NCI-H2227 (cell line): ENCODE results near the gene SREBF1.

Experiments
- DNase-seq: peaks from one replicate; lab custom pipeline; 2025; ENCODE audit not compliant: unreplicated experiment; lab: John Stamatoyannopoulos, UW

The SREBF1 gene

DNA sequence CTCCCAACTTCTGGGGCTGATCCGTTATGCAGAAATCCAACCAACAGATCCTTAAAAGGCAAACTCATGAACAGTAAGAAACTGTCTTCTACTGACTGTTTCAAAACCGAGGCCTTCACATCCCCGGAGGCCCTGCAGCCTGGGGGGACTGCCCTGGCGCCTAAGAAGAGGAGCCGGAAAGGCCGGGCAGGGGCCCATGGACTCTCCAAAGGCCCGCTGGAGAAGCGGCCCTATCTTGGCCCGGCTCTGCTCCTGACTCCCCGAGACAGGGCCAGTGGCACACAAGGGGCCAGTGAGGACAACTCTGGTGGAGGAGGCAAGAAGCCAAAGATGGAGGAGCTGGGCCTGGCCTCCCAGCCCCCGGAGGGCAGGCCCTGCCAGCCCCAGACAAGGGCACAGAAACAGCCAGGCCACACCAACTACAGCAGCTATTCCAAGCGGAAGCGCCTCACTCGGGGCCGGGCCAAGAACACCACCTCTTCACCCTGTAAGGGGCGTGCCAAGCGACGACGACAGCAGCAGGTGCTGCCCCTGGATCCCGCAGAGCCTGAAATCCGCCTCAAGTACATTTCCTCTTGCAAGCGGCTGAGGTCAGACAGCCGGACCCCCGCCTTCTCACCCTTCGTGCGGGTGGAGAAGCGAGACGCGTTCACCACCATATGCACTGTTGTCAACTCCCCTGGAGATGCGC, 39.5 kb downstream of the SREBF1 start:
- DNase-seq: no peak

DNA sequence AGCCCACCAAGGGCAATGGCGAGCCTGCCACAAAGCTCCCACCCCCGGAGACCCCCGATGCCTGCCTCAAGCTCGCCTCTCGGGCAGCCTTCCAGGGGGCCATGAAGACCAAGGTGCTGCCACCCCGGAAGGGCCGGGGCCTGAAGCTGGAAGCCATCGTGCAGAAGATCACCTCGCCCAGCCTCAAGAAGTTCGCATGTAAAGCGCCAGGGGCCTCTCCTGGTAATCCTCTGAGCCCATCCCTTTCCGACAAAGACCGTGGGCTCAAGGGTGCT, 40.1 kb downstream of the SREBF1 start:
- no peak for DNase-seq

GRCh38 chr17:17795946-17796786, 40.6 kb downstream of the SREBF1 start:
- DNase-seq: no peak

DNA sequence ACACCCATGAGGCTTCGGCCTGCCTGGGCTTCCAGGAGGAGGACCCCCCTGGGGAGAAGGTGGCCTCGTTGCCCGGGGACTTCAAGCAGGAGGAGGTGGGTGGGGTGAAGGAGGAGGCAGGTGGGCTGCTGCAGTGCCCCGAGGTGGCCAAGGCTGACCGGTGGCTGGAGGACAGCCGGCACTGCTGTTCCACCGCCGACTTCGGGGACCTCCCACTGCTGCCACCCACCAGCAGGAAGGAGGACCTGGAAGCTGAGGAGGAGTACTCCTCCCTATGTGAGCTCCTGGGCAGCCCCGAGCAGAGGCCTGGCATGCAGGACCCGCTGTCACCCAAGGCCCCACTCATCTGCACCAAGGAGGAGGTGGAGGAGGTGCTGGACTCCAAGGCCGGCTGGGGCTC, 41.5 kb downstream of the SREBF1 start:
- DNase-seq: no peak

DNA sequence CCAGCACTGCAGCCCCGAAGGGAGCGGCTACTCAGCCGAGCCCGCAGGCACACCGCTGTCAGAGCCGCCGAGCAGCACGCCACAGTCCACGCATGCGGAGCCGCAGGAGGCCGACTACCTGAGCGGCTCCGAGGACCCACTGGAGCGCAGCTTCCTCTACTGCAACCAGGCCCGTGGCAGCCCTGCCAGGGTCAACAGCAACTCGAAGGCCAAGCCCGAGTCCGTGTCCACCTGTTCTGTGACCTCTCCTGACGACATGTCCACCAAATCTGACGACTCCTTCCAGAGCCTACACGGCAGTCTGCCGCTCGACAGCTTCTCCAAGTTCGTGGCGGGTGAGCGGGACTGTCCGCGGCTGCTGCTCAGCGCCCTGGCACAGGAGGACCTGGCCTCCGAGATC, 42.4 kb downstream of the SREBF1 start:
- DNase-seq: no peak

DNA sequence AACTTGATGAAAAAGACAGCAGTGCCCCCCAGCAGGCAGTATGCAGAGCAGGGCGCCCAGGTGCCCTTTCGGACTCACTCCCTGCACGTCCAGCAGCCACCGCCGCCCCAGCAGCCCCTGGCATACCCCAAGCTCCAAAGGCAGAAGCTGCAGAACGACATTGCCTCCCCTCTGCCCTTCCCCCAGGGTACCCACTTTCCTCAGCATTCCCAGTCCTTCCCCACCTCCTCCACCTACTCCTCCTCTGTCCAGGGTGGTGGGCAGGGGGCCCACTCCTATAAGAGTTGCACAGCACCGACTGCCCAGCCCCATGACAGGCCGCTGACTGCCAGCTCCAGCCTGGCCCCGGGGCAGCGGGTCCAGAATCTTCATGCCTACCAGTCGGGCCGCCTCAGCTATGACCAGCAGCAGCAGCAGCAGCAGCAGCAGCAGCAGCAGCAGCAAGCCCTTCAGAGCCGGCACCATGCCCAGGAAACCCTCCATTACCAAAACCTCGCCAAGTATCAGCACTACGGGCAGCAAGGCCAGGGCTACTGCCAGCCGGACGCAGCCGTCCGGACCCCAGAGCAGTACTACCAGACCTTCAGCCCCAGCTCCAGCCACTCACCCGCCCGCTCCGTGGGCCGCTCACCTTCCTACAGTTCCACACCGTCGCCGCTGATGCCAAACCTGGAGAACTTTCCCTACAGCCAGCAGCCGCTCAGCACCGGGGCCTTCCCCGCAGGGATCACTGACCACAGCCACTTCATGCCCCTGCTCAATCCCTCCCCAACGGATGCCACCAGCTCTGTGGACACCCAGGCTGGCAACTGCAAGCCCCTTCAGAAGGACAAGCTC, 43.2 kb downstream of the SREBF1 start:
- no peak for DNase-seq

DNA sequence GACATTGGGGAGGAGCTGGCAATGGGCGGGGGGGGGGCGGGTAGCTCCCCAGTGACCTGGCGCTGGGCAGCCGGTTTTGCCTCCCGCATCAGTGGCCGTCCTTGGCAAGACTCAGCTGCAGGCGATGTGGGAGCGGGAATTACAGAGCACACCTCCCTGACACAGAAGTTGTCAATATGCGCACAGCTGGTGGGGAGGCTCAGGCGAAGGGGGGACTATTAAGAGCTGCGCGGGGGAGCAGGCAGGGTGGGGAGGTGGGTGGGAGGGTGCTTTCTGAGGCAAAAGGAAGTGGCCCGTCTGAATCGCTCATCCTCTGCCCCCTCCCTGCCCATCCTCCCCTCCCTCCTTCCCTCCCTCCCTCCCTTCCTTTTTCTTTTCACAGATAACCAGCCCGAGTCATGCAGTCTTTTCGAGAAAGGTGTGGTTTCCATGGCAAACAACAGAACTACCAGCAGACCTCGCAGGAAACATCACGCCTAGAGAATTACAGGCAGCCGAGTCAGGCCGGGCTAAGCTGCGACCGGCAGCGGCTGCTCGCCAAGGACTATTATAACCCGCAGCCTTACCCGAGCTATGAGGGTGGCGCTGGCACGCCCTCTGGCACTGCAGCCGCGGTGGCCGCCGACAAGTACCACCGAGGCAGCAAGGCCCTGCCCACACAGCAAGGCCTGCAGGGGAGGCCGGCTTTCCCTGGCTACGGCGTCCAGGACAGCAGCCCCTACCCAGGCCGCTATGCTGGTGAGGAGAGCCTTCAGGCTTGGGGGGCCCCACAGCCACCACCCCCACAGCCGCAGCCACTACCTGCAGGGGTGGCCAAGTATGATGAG, 44.0 kb downstream of the SREBF1 start:
- DNase-seq: peak; percentile 81

- DNase-seq: peak; percentile 53
These were observed 44.7 kb downstream of the SREBF1 start for GRCh38 chr17:17792037-17792550.

GRCh38 chr17:17790637-17791464, 45.9 kb downstream of the SREBF1 start:
- DNase-seq: no peak

DNA sequence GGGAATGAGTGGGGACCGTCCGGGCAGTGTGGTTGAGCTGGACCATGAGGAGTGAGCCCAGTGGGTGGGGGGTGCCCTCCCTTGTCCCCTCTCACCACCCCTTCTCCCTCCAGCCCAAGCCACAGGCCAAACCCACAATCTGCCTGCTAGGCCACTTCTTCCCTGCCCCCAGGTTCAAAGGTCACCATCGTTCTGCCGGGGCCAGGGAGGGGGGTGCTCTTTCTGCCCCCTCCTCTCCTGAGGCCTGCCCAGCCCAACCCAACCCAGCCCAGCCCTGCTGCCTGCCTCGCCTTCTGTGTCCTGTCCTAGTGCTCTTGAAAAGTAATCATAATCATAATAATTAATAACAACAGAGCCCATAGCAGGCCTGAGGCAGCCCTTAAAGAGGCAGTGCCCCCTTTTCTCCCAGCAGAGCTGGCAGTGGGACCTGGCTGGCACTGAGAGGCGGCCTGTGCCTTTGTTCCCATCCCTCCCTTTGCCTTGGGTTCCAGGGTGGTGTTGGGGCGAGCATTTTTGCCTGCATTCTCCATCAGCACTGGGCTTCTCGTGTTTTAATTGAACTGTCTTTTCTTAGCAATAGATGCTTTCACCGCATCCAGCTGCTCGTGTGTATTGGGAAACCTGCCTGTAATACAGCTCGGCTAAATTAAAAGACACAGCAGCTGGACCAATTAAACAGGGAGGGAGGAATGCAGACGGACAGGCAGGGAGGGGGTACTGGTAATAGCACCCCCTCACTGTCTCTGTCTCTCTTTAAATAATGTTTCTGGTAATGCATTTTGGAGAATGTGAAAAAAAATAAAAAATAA, 46.8 kb downstream of the SREBF1 start:
- no peak for DNase-seq

DNA sequence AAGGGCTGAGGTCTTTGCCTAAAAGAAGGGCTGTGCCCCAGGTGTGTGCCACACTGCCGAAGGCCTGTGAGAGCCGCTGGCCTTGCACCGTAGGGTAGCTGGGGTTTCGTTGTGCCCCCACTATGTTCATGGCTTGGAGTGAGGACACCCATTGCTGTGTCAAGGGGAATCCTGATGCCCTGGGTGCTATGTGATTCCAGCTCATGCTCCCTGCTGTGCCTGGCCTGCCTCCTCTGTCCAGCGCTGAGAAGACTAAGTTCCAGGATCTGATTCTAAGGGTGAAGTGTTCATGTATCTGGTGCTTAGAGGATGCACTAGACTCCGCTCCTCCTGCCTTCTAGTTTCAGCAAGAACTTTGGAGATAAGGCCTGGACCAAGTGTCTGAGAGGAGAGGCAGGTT, 47.4 kb downstream of the SREBF1 start:
- DNase-seq: no peak

DNA sequence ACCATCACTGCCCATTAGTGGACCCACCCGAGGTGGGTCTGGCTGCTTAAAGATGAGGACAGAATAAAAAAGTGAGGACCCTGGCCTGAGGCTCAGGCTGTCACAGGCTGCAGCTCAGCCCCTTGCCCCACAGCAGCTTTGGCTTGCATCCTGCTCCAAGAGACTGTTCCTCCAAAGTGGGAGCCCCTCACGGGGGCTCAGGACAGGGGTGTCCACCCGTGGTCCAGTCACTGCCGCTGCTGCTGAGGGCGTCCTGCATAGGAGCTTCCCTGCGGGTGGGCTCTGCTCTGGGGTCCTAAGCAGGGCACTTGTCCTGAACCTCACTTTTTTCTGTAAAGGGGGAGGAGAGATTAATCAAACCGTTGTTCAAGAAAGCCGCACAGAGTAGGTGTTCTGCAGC, 47.8 kb downstream of the SREBF1 start:
- DNase-seq: no peak

GRCh38 chr17:17787568-17787967, 49.2 kb downstream of the SREBF1 start:
- DNase-seq: no peak

DNA sequence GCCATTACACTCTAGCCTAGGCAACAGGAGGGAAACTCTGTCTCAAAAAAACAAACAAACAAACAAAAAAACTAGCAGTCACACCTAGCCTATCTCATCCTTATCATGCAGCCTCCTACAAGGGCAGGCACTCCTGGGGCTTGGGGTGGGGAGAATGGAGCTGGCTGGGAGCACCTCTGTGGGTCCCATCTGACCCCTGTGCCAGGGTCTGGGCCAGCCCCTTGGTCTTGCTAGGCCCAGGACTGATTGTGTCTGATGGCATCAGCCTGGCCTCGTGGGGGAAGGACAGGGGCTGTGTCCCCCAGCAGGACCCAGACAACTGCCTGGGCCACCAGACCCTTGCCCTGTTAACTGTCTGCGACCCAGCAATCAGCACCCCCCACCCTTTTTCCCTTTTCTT, 49.8 kb downstream of the SREBF1 start:
- no peak for DNase-seq

DNA sequence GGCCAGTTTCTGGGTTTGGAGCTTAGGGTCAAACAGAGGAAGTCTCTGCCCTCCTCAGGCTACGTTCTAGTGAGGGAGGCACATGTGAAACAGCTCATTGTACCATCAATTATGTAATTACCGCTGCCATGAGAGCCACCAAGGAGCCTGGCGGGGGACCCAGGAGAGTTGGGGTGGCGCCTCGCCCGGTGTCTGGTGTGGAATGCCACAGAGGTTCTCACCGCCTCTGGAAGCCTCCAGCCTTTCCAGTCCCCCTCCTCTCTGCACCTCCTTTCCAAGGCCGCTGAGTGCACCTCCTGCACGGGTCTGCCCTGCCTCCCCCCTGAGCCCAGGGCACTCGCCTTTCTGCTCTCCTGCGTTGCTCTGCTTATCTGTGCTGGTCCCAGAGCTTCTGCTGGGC, 51.4 kb downstream of the SREBF1 start:
- no peak for DNase-seq

DNA sequence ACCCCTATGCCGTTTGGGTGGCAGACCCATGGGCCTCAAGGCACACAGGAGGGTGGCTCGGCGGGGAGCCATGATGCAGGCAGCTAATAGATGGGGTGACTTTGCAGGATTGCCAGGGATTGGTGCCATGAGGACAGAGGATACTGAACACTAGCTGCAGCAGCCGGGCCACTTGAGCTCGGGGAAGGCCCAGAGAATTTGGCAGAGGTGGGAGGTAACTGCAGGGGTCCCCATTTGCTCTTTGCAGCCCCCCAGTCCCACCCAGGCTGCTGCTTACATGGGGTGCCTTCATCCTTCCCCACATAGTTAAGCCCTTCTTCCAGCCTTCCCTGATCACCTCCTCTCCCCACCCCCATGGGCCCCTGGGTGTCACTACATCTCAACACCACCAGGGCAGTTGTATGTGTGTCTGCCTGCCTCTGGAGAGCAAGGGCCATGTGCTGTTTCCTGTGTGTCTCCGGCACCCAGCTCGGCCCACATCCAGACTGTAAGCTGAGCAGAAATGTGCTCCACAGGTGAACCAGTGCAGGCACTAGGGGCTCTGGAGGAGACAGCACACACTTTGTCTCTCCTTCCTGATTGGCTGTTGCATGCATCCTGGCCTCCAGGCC, 52.0 kb downstream of the SREBF1 start:
- DNase-seq: no peak

GRCh38 chr17:17783825-17784656, 52.7 kb downstream of the SREBF1 start:
- peak; percentile 78 for DNase-seq
